WTC11 (cell line): ENCODE data around the gene SRRT. TPM values are rescaled to one million over a fixed set of nuclear protein-coding genes. Genes with fewer than 3 reads are reported as not detected.
A peak's percentile ranks its signal among the peaks of the same experiment; 100 is the strongest.

Experiments
- ATAC-seq: fragments of 200-7000 bp; cut with Tn5 transposase; 2 replicates; pipeline ENCODE4 v1.10.0; 2021; ENCODE audit warnings: mild to moderate bottlenecking, moderate library complexity
- CTCF ChIA-PET: fragments of 300-600 bp; sonication (Branson Sonifier 250); formaldehyde crosslinking; loops from one replicate; lab custom pipeline; 2021; ENCODE audit warnings: antibody characterized with exemption; lab: Charles Lee
- POLR2A ChIA-PET: fragments of 350-600 bp; sonication (Branson Sonifier 250); formaldehyde crosslinking; loops from one replicate; lab custom pipeline; 2021; ENCODE audit warnings: antibody characterized with exemption; lab: Charles Lee
- DNase-seq: peaks from one replicate; pipeline ENCODE4 v3.0.0; 2021; ENCODE audit warnings: low spot score
- H3K27ac Mint-ChIP-seq: 2 replicates; pipeline ENCODE4 v1.8.0; 2021; ENCODE audit warnings: mixed read lengths
- H3K27me3 Mint-ChIP-seq: 2 replicates; pipeline ENCODE4 v1.8.0; 2021; ENCODE audit warnings: low read depth, mild to moderate bottlenecking, moderate library complexity, mixed read lengths
- H3K36me3 Mint-ChIP-seq: 2 replicates; pipeline ENCODE4 v1.8.0; 2021; ENCODE audit warnings: mixed read lengths
- H3K4me1 Mint-ChIP-seq: 2 replicates; pipeline ENCODE4 v1.8.0; 2022; ENCODE audit warnings: mixed read lengths
- H3K4me3 Mint-ChIP-seq: 2 replicates; pipeline ENCODE4 v1.8.0; 2021; ENCODE audit warnings: mild to moderate bottlenecking, moderate library complexity, mixed read lengths
- H3K9me3 Mint-ChIP-seq: 2 replicates; pipeline ENCODE4 v1.8.0; 2021; ENCODE audit warnings: mixed read lengths
- ELF4 ChIP-seq: sonication (generic); formaldehyde crosslinking; IDR thresholded peaks from 2 replicates; pipeline ENCODE4 v1.8.1; 2022; ENCODE audit warnings: low read depth, mild to moderate bottlenecking, moderate library complexity, missing genetic modification reagents
- ESRRA ChIP-seq: sonication (generic); formaldehyde crosslinking; IDR thresholded peaks from 2 replicates; pipeline ENCODE4 v1.8.1; 2022; ENCODE audit warnings: mild to moderate bottlenecking, missing genetic modification reagents, borderline replicate concordance
- GTF2I ChIP-seq: fragments of 250-450 bp; sonication (Bioruptor Pico); conservative IDR thresholded peaks from 2 replicates; pipeline ENCODE4 v1.4.0; 2021; ENCODE audit warnings: mild to moderate bottlenecking
- HMGXB4 ChIP-seq: sonication (generic); formaldehyde crosslinking; IDR thresholded peaks from 2 replicates; pipeline ENCODE4 v1.8.1; 2023; ENCODE audit warnings: mild to moderate bottlenecking, moderate library complexity, missing genetic modification reagents
- MAX ChIP-seq: sonication (generic); formaldehyde crosslinking; IDR thresholded peaks from 2 replicates; pipeline ENCODE4 v1.8.0; 2022; ENCODE audit warnings: mild to moderate bottlenecking, missing genetic modification reagents
- MXD4 ChIP-seq: fragments of 250-450 bp; sonication (Bioruptor Pico); IDR thresholded peaks from 2 replicates; pipeline ENCODE4 v1.8.0; 2021; ENCODE audit warnings: mild to moderate bottlenecking, moderate library complexity, borderline replicate concordance
- NFATC4 ChIP-seq: fragments of 250-450 bp; sonication (Bioruptor Pico); IDR thresholded peaks from 2 replicates; pipeline ENCODE4 v1.9.0; 2021; ENCODE audit warnings: mild to moderate bottlenecking
- PREB ChIP-seq: sonication (generic); formaldehyde crosslinking; IDR thresholded peaks from 2 replicates; pipeline ENCODE4 v1.8.1; 2022; ENCODE audit warnings: mild to moderate bottlenecking, missing genetic modification reagents, moderate library complexity, borderline replicate concordance
- SMAD3 ChIP-seq: sonication (generic); formaldehyde crosslinking; IDR thresholded peaks from 2 replicates; pipeline ENCODE4 v1.8.0; 2022; ENCODE audit warnings: missing genetic modification reagents, mild to moderate bottlenecking, borderline replicate concordance
- TCF7 ChIP-seq: sonication (generic); formaldehyde crosslinking; IDR thresholded peaks from 2 replicates; pipeline ENCODE4 v1.8.0; 2022; ENCODE audit warnings: mild to moderate bottlenecking, low read depth, missing genetic modification reagents, moderate library complexity
- ZNF138 ChIP-seq: sonication (generic); formaldehyde crosslinking; conservative IDR thresholded peaks from 2 replicates; pipeline ENCODE4 v1.8.1; 2022; ENCODE audit warnings: mild to moderate bottlenecking, moderate library complexity, missing genetic modification reagents
- ZNF263 ChIP-seq: sonication (generic); formaldehyde crosslinking; IDR thresholded peaks from 2 replicates; pipeline ENCODE4 v1.8.1; 2022; ENCODE audit warnings: low read depth, mild to moderate bottlenecking, moderate library complexity, missing genetic modification reagents
- ZNF512 ChIP-seq: sonication (generic); formaldehyde crosslinking; IDR thresholded peaks from 2 replicates; pipeline ENCODE4 v1.8.1; 2022; ENCODE audit warnings: missing genetic modification reagents, borderline replicate concordance
- total RNA-seq: library from RNA; stranded (reverse); gene quantifications from 3 replicates; pipeline ENCODE4 v1.2.3, GENCODE V29; 2021
- TF ChIP-seq, protein P1 (sequence below): sonication (generic); formaldehyde crosslinking; IDR thresholded peaks from 2 replicates; pipeline ENCODE4 v1.8.0; 2022; ENCODE audit warnings: mild to moderate bottlenecking, missing genetic modification reagents
- TF ChIP-seq, protein P2 (sequence below): sonication (generic); formaldehyde crosslinking; IDR thresholded peaks from 2 replicates; pipeline ENCODE4 v1.8.0; 2023; ENCODE audit warnings: mild to moderate bottlenecking, missing genetic modification reagents

Gene SRRT
- total RNA-seq, 1 experiment from 2014 or later = 238 TPM

- no peak for DNase-seq
- ChIA-PET CTCF (interaction anchor here (1.0 to 1.1 kb wide), 5 partner anchors 8 to 180 kb away, joined by 3 to 9 read pairs (median 3); partner anchors contain the start of gene UFSP1), POLR2A (no interaction called here)
- Mint-ChIP-seq H3K36me3 (no peaks in the 10 kb centered on the region), H3K9me3 (no peaks in the 10 kb centered on the region), H3K4me1 (peaks cover 20% of the 10 kb centered on the region), H3K27me3 (peaks cover 32% of the 10 kb centered on the region), H3K4me3 (peak overlapping the region; percentile 65), H3K27ac (no peak overlapping the region)
- ATAC-seq = no peak
- TF ChIP-seq SMAD3 (CRISPR knock-in tag) (no peak), ZNF138 (CRISPR knock-in tag) (no peak), ELF4 (CRISPR knock-in tag) (no peak), MAX (CRISPR knock-in tag) (no peak), ZNF512 (CRISPR knock-in tag) (no peak), HMGXB4 (CRISPR knock-in tag) (no peak), GTF2I (CRISPR knock-in tag) (no peak), TCF7 (CRISPR knock-in tag) (no peak)
Measured at GRCh38 chr7:100897772-100898454, 23.0 kb downstream of the SRRT start.

DNA sequence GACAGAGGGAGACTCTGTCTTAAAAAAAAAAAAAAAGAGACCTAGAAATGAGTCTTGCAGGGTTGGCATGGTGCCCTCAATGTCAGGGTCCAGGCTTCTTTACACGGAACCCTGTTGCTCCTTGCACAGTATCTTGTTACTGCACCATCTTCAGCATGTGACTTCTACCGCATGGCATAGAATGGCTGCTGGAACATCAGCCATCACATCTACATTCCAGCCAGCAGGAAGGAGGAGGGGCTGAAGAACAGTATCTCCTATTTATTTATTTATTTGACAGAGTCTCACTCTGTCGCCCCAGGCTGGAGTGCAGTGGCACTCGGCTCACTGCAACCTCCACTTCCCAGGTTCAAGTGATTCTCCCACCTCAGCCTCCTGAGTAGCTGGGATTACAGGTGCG is 24.5 kb downstream of the SRRT start:
- H3K4me1 Mint-ChIP-seq = peaks cover 16% of the 10 kb centered on the region
- peaks cover 28% of the 10 kb centered on the region for H3K27me3 Mint-ChIP-seq
- no peak overlapping the region for H3K27ac Mint-ChIP-seq
- DNase-seq (no peak), ATAC-seq (no peak)
- no peaks in the 10 kb centered on the region for H3K36me3 Mint-ChIP-seq
- TF ChIP-seq GTF2I (CRISPR knock-in tag) (0 out of 2 replicates have a peak, but pooled peaks have one; percentile 23), ESRRA (CRISPR knock-in tag) (no peak)
- ChIA-PET CTCF (interaction anchor here (1.3 kb wide), 1 partner anchor 66 kb away, joined by 3 read pairs; no protein-coding TSS in a partner anchor), POLR2A (interaction anchor here (0.6 kb wide), 1 partner anchor 902 kb away, joined by 4 read pairs; no protein-coding TSS in a partner anchor)
- H3K9me3 Mint-ChIP-seq = no peaks in the 10 kb centered on the region
- no peak overlapping the region for H3K4me3 Mint-ChIP-seq

GRCh38 chr7:100900978-100901377 is 26.1 kb downstream of the SRRT start:
- POLR2A ChIA-PET = no interaction called here
- Mint-ChIP-seq H3K27me3 (peaks cover 21% of the 10 kb centered on the region), H3K9me3 (no peaks in the 10 kb centered on the region), H3K4me1 (peaks cover 14% of the 10 kb centered on the region), H3K27ac (no peak overlapping the region), H3K36me3 (no peaks in the 10 kb centered on the region), H3K4me3 (no peak overlapping the region)
- ATAC-seq (no peak), DNase-seq (no peak)
- CTCF ChIA-PET = interaction anchor here (0.7 to 1.5 kb wide), 4 partner anchors 50 to 204 kb away, joined by 3 to 6 read pairs (median 4); no protein-coding TSS in a partner anchor
- TF ChIP-seq ZNF263 = no peak
- no peak for TF ChIP-seq HMGXB4 (CRISPR knock-in tag)
- no peak for TF ChIP-seq MXD4 (CRISPR knock-in tag)
- TF ChIP-seq, protein P1, sequence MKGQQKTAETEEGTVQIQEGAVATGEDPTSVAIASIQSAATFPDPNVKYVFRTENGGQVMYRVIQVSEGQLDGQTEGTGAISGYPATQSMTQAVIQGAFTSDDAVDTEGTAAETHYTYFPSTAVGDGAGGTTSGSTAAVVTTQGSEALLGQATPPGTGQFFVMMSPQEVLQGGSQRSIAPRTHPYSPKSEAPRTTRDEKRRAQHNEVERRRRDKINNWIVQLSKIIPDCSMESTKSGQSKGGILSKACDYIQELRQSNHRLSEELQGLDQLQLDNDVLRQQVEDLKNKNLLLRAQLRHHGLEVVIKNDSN = no peak
- TF ChIP-seq, protein P2, sequence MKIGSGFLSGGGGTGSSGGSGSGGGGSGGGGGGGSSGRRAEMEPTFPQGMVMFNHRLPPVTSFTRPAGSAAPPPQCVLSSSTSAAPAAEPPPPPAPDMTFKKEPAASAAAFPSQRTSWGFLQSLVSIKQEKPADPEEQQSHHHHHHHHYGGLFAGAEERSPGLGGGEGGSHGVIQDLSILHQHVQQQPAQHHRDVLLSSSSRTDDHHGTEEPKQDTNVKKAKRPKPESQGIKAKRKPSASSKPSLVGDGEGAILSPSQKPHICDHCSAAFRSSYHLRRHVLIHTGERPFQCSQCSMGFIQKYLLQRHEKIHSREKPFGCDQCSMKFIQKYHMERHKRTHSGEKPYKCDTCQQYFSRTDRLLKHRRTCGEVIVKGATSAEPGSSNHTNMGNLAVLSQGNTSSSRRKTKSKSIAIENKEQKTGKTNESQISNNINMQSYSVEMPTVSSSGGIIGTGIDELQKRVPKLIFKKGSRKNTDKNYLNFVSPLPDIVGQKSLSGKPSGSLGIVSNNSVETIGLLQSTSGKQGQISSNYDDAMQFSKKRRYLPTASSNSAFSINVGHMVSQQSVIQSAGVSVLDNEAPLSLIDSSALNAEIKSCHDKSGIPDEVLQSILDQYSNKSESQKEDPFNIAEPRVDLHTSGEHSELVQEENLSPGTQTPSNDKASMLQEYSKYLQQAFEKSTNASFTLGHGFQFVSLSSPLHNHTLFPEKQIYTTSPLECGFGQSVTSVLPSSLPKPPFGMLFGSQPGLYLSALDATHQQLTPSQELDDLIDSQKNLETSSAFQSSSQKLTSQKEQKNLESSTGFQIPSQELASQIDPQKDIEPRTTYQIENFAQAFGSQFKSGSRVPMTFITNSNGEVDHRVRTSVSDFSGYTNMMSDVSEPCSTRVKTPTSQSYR = no peak
- no peak for TF ChIP-seq PREB (CRISPR knock-in tag)
- no peak for TF ChIP-seq NFATC4 (CRISPR knock-in tag)
